ENCODE data around the gene PLIN5.

Gene PLIN5

DNA sequence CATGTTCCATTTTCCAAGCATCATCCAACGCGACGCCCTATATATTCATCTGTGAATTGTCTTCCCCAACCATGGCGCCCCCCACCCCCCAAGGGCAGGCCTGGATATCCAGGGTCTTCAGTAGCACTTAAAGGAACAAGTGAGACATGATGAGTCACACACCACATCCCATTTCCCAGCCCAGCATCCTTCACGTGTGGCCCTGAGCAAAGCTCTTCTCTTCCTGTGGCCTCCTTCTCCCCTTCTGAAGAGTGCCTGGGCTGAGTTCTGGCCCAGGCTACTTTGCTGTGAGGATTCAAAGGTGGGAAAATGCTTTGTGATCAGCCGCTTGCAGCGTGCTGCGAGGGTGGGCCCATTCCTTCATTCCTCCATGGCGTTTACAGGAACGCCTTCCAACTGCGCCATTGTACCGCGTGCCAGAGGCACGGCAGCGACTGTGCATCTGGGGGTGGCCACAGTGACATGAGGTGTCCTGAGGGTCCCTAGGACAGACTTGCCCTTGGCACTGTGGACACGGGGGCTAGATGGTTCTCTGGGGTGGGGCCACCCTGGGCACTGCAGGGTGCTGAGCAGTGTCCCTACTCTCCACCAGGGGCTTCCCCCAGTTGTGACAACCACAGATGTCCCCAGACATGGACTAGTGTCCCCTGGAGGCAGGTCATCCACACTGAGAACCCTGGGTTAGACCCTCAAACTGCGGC, 28.4 kb downstream of the PLIN5 start:
- no peak for DNase-seq (ENCODE audit: low read depth in 1 of 2, low spot score in 1 of 2)

- no peak for DNase-seq (ENCODE audit: low read depth in 1 of 2, low spot score in 1 of 2)
These were observed 29.2 kb downstream of the PLIN5 start for GRCh38 chr19:4505570-4506448.

- no peak for DNase-seq (ENCODE audit: low read depth in 1 of 2, low spot score in 1 of 2)
These were observed 30.0 kb downstream of the PLIN5 start for GRCh38 chr19:4504891-4505569.

- no peak for DNase-seq (ENCODE audit: low read depth in 1 of 2, low spot score in 1 of 2)
These were observed 30.7 kb downstream of the PLIN5 start for GRCh38 chr19:4504297-4504701.

DNA sequence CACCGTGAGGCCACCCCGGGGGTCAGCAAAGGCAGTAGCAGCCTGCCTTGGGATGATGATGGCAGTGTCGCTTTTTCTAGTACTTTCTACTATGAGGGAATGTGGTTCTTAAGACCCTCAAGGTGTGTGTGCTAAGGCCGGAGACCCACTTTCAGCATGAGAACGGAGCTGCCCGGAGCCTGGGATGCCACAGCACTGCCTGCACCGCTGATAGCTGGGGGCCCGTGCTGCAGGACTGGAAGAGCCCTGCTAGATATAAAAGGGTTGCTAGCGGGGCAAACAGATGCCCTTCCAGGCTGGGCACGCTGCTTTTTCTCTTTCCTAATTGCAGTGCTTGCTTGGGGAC, 31.2 kb downstream of the PLIN5 start:
- DNase-seq (ENCODE audit: low read depth in 1 of 2, low spot score in 1 of 2), result no peak

GRCh38 chr19:4503132-4503824, 31.7 kb downstream of the PLIN5 start:
- DNase-seq (ENCODE audit: low read depth in 1 of 2, low spot score in 1 of 2), result no peak

DNA sequence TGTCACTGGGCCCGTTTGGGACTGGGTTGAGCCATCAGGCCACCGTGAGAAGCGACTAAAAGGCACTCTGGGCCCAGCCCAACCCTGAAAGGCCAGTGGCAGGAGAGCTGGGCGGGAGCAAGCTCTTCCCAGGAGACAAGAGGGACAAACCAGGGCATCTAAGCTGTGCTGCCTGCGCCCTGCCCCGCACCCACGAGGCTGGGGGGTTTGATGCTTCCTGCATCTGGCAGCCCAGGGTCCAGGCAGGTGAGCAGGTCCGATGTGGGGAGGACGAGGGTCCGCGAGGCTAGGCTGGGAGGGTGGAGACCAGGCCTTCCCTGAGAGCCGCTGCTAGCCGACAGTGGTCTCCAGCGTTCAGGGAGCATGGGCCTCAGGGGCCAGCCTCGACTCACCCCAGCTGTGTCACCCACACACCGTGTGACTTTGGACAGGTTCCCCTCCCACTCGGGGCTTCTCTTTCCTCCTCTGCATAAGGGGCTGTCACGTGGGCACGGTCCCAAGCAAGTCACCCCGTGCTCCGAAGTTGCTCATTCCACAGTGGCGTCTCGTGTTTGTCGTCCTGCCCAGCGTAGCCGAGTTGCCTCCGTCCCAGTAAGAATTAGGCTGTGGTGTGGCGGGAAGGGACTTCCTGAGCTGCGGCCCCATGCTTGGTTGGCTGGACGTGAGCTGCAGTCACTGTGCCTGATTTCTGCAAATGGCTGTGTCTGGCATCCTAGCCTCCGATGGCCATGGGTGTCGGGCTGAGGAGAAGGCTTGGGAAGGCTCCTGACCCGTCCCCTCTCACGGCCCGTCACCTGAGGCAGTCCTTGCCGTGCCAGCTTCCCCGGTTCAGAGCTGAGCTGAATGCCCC, 32.5 kb downstream of the PLIN5 start:
- no peak for DNase-seq (ENCODE audit: low read depth in 1 of 2, low spot score in 1 of 2)

DNA sequence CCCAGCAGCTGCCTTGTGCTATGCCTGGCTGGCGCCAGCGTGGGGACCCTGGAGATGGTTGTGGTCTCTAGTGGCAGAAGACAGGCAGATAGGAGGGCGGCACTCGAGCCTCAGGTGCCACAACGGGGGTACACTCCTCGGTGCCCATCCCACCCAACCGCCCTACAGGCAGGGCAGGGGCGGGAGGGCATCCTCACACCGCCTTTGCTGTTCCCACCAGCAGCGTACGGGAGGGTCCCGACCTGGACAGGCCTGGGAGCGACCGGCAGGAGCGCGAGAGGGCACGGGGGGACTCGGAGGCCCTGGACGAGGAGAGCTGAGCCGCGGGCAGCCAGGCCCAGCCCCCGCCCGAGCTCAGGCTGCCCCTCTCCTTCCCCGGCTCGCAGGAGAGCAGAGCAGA, 33.3 kb downstream of the PLIN5 start:
- DNase-seq (ENCODE audit: low read depth in 1 of 2, low spot score in 1 of 2), result no peak

GRCh38 chr19:4500841-4501591, 34.0 kb downstream of the PLIN5 start:
- DNase-seq (ENCODE audit: low read depth in 1 of 2, low spot score in 1 of 2), result no peak

GRCh38 chr19:4499855-4500254, 35.2 kb downstream of the PLIN5 start:
- no peak for DNase-seq (ENCODE audit: low read depth in 1 of 2, low spot score in 1 of 2)

- DNase-seq (ENCODE audit: low read depth in 1 of 2, low spot score in 1 of 2), result no peak
These were observed 35.7 kb downstream of the PLIN5 start for GRCh38 chr19:4499318-4499717.

DNA sequence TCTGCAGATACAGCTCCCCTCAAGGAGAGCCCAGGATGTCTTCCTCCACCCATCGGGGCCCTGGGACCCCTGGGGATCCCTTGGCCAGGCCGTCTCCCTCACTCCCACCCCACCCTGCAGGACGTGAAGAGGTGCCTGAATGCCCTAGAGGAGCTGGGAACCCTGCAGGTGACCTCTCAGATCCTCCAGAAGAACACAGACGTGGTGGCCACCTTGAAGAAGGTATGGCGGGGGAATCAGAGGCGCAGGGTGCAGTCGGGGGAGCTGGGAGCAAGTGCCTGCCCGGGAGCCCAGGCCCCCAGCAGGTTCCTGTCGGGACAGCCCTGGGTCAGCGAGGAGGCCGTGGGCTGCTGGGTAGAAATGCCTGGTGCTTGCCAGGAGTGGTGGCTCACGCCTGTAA, 36.3 kb downstream of the PLIN5 start:
- no peak for DNase-seq (ENCODE audit: low read depth in 1 of 2, low spot score in 1 of 2)

GRCh38 chr19:4497770-4498389, 37.1 kb downstream of the PLIN5 start:
- no peak for DNase-seq (ENCODE audit: low read depth in 1 of 2, low spot score in 1 of 2)

DNA sequence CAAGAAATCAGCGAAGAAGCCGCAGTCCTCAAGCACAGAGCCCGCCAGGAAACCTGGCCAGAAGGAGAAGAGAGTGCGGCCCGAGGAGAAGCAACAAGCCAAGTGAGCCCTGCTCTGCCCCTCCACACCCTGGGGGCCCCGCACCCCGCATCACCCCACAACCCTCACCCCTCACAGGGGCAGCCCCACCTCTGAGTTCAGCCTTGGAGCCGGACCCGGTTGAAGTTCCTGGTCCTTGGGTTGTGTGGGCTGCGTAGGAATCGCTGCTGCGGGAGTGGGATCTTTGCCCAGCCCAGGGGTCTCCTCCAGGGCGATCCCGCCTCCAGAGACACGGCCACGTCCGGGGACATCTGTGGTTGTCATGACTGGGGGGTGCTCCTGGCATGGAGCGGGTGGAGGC, 38.7 kb downstream of the PLIN5 start:
- DNase-seq (ENCODE audit: low read depth in 1 of 2, low spot score in 1 of 2), result no peak

DNA sequence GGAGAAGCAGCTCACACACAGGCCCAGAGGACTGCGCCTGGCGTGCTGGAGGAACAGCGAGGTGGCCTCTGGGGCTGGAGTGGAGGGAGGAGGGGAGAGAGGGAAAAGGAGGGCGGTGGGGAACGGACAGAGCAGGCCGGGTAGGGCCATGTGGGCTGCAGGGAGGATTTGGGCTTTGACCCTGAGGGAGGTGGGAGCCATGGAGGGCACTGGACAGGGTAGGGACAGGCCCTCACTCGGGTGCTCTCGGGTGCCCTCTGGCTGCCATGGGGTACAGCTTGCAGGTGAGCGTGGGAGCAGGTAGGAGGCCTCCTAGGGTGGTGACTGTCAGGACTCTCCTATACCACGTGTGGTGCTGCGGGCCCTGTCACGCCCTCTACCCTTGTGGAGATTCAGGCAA, 39.6 kb downstream of the PLIN5 start:
- DNase-seq (ENCODE audit: low read depth in 1 of 2, low spot score in 1 of 2), result no peak

- no peak for DNase-seq (ENCODE audit: low read depth in 1 of 2, low spot score in 1 of 2)
These were observed 40.3 kb downstream of the PLIN5 start for GRCh38 chr19:4494691-4495064.

DNA sequence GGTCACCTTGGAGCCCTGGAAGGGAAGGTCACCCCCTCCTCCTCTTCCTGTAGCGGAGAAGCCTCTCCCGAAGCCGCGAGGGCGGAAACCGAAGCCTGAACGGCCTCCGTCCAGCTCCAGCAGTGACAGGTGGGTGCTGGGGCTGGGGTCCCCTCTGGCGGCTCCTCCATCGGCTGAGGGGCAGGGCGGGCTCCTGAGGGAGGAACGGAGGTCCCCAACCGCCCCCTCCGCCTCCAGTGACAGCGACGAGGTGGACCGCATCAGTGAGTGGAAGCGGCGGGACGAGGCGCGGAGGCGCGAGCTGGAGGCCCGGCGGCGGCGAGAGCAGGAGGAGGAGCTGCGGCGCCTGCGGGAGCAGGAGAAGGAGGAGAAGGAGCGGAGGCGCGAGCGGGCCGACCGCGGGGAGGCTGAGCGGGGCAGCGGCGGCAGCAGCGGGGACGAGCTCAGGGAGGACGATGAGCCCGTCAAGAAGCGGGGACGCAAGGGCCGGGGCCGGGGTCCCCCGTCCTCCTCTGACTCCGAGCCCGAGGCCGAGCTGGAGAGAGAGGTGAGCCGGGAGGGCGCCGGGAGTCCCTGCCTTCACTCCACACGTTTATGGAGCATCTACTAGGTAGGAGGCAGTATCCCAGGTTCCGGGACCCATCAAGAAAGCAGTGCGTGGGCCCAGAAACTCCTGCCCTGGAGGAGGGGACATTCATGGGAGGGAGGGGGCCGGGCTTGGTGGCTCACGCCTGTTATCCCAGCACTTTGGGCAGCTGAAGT, 40.9 kb downstream of the PLIN5 start:
- DNase-seq (ENCODE audit: low read depth in 1 of 2, low spot score in 1 of 2), result no peak

GRCh38 chr19:4493104-4493928, 41.7 kb downstream of the PLIN5 start:
- no peak for DNase-seq (ENCODE audit: low read depth in 1 of 2, low spot score in 1 of 2)

Data from stimulated activated CD4-positive, alpha-beta T cell treated with anti-CD3 and anti-CD28 coated beads, Interleukin-15, amount 100 ng/mL, for 1 hour (primary cell).